IMR-90 (cell line): ENCODE measurements around the gene PDF. TPM values are rescaled to one million over a fixed set of nuclear protein-coding genes. Genes with fewer than 3 reads are reported as not detected.

Experiments used
- ATAC-seq: fragments of 200-7000 bp; cut with Tn5 transposase; 2 replicates; pipeline ENCODE4 v1.9.1; 2020; ENCODE audit warnings: low read depth, mild to moderate bottlenecking, moderate library complexity
- BruUV-seq: library from RNA; stranded (reverse); fragments of 400-500 nt; replicated peaks from 2 replicates; lab custom pipeline; 2021; lab: Mats Ljungman, UMichigan
- CTCF ChIA-PET: fragments of 300-600 bp; formaldehyde crosslinking; extraction: SDS; loops from one replicate; lab custom pipeline; 2021; ENCODE audit warnings: antibody characterized with exemption; lab: Yijun Ruan, JAX
- POLR2A ChIA-PET: fragments of 300-600 bp; sonication (Branson Sonifier 250); formaldehyde crosslinking; loops from one replicate; lab custom pipeline; 2022; ENCODE audit warnings: antibody characterized with exemption; ENCODE audit not compliant: unreplicated experiment; lab: Charles Lee
- DNase-seq: peaks from one replicate; pipeline ENCODE4 v3.0.0; 2013
- H2AFZ ChIP-seq: replicated peaks from 2 replicates; pipeline ENCODE3; 2013; ENCODE audit warnings: low read length, mild to moderate bottlenecking; ENCODE audit not compliant: poor library complexity
- H2AK5ac ChIP-seq: 2 replicates; pipeline ENCODE4 v1.6.1; 2013; ENCODE audit warnings: low read depth, low read length, inconsistent platforms
- H2AK9ac ChIP-seq: replicated peaks from 2 replicates; pipeline ENCODE3; 2013; ENCODE audit warnings: mild to moderate bottlenecking, low read depth, low read length, moderate library complexity; ENCODE audit not compliant: poor library complexity
- H2BK120ac ChIP-seq: 2 replicates; pipeline ENCODE4 v1.6.1; 2013; ENCODE audit warnings: low read depth, low read length, inconsistent platforms
- H2BK15ac ChIP-seq: 3 replicates; pipeline ENCODE4 v1.6.1; 2013; ENCODE audit warnings: low read depth, low read length, inconsistent platforms
- H2BK20ac ChIP-seq: 2 replicates; pipeline ENCODE4 v1.6.1; 2013; ENCODE audit warnings: low read depth, mild to moderate bottlenecking, inconsistent platforms, low read length, moderate library complexity
- H2BK5ac ChIP-seq: 2 replicates; pipeline ENCODE4 v1.6.1; 2013; ENCODE audit warnings: mild to moderate bottlenecking, low read depth, low read length, inconsistent platforms; ENCODE audit not compliant: poor library complexity, severe bottlenecking
- H3K14ac ChIP-seq: replicated peaks from 2 replicates; pipeline ENCODE4 v1.6.1; 2013; ENCODE audit warnings: low read depth, low read length, inconsistent platforms
- H3K18ac ChIP-seq: 2 replicates; pipeline ENCODE4 v1.6.1; 2013; ENCODE audit warnings: low read depth, low read length, control low read depth
- H3K23ac ChIP-seq: 2 replicates; pipeline ENCODE4 v1.6.1; 2013; ENCODE audit warnings: low read depth, low read length, inconsistent platforms
- H3K27ac ChIP-seq: 2 replicates; pipeline ENCODE4 v1.5.1; 2013; ENCODE audit warnings: mild to moderate bottlenecking, control low read depth, low read length; ENCODE audit not compliant: insufficient read depth
- H3K27me3 ChIP-seq: 2 replicates; pipeline ENCODE4 v1.6.1; 2013; ENCODE audit warnings: low read length; ENCODE audit not compliant: control insufficient read depth, insufficient read depth
- H3K36me3 ChIP-seq: 2 replicates; pipeline ENCODE4 v1.6.1; 2013; ENCODE audit warnings: low read length, mixed read lengths; ENCODE audit not compliant: control insufficient read depth, insufficient read depth
- H3K4ac ChIP-seq: 2 replicates; pipeline ENCODE4 v1.6.1; 2013; ENCODE audit warnings: low read depth, low read length, inconsistent platforms
- H3K4me1 ChIP-seq: 2 replicates; pipeline ENCODE4 v1.6.1; 2013; ENCODE audit warnings: low read length, mixed read lengths; ENCODE audit not compliant: control insufficient read depth, insufficient read depth
- H3K4me2 ChIP-seq: 2 replicates; pipeline ENCODE4 v1.6.1; 2013; ENCODE audit warnings: low read depth, mild to moderate bottlenecking, control low read depth, low read length, moderate library complexity
- H3K4me3 ChIP-seq: 2 replicates; pipeline ENCODE4 v1.5.1; 2013; ENCODE audit warnings: low read depth, mild to moderate bottlenecking, control low read depth, low read length, moderate library complexity; ENCODE audit not compliant: insufficient read depth
- H3K56ac ChIP-seq: 2 replicates; pipeline ENCODE4 v1.6.1; 2013; ENCODE audit warnings: low read length, inconsistent platforms; ENCODE audit not compliant: insufficient read depth; ENCODE audit errors: extremely low read depth
- H3K79me1 ChIP-seq, 2 experiments: 2 replicates each; pipeline ENCODE4 v1.6.1; 2013; ENCODE audit warnings: low read length in 2 of 2, inconsistent platforms in 1 of 2, low read depth in 1 of 2
- H3K9ac ChIP-seq: 2 replicates; pipeline ENCODE4 v1.6.1; 2013; ENCODE audit warnings: low read depth, low read length, control low read depth
- H3K9me1 ChIP-seq: 2 replicates; pipeline ENCODE4 v1.6.1; 2013; ENCODE audit warnings: low read length, inconsistent platforms; ENCODE audit not compliant: insufficient read depth
- H3K9me3 ChIP-seq: 2 replicates; pipeline ENCODE4 v1.6.1; 2013; ENCODE audit warnings: low read length; ENCODE audit not compliant: control insufficient read depth, insufficient read depth
- H4K20me1 ChIP-seq: 2 replicates; pipeline ENCODE4 v1.6.1; 2013; ENCODE audit warnings: low read length, inconsistent platforms; ENCODE audit not compliant: insufficient read depth
- H4K5ac ChIP-seq: 2 replicates; pipeline ENCODE4 v1.6.1; 2013; ENCODE audit warnings: mild to moderate bottlenecking, low read depth, low read length, control low read depth
- H4K8ac ChIP-seq, 2 experiments: 2 replicates each; pipeline ENCODE4 v1.6.1; 2013; ENCODE audit warnings: low read depth in 2 of 2, low read length in 2 of 2, control low read depth in 1 of 2, inconsistent platforms in 1 of 2
- H4K91ac ChIP-seq: 2 replicates; pipeline ENCODE4 v1.6.1; 2013; ENCODE audit warnings: low read depth, low read length, inconsistent platforms; ENCODE audit not compliant: insufficient read depth
- BHLHE40 ChIP-seq: fragments of 150-350 bp; IDR thresholded peaks from 2 replicates; pipeline ENCODE4 v1.6.1; 2016; ENCODE audit warnings: mild to moderate bottlenecking, low read depth, low read length
- CEBPB ChIP-seq: IDR thresholded peaks from 2 replicates; pipeline ENCODE4 v1.6.1; 2012; ENCODE audit warnings: low read depth, low read length, improper control_type of control experiment
- CHD1 ChIP-seq: IDR thresholded peaks from 2 replicates; pipeline ENCODE4 v1.6.1; 2012; ENCODE audit warnings: low read depth, low read length, improper control_type of control experiment
- FOS ChIP-seq: fragments of 150-350 bp; IDR thresholded peaks from 2 replicates; pipeline ENCODE4 v1.6.1; 2016; ENCODE audit warnings: low read depth, low read length
- MAFK ChIP-seq: IDR thresholded peaks from 2 replicates; pipeline ENCODE4 v1.6.1; 2012; ENCODE audit warnings: low read depth, low read length, improper control_type of control experiment
- MAZ ChIP-seq: IDR thresholded peaks from 2 replicates; pipeline ENCODE4 v1.6.1; 2012; ENCODE audit warnings: low read depth, mild to moderate bottlenecking, low read length, improper control_type of control experiment, moderate library complexity, borderline replicate concordance
- MXI1 ChIP-seq: IDR thresholded peaks from 2 replicates; pipeline ENCODE4 v1.6.1; 2012; ENCODE audit warnings: low read depth, mild to moderate bottlenecking, low read length, moderate library complexity, borderline replicate concordance
- NFE2L2 ChIP-seq: fragments of 150-350 bp; IDR thresholded peaks from 2 replicates; pipeline ENCODE4 v1.6.1; 2016; ENCODE audit warnings: low read depth, mild to moderate bottlenecking, low read length
- POLR2A ChIP-seq: IDR thresholded peaks from 2 replicates; pipeline ENCODE4 v1.6.1; 2012; ENCODE audit warnings: mild to moderate bottlenecking, low read depth, low read length
- RAD21 ChIP-seq: IDR thresholded peaks from 2 replicates; pipeline ENCODE4 v1.6.1; 2012; ENCODE audit warnings: low read length, improper control_type of control experiment
- RCOR1 ChIP-seq: IDR thresholded peaks from 2 replicates; pipeline ENCODE4 v1.6.1; 2012; ENCODE audit warnings: mild to moderate bottlenecking, low read length, improper control_type of control experiment; ENCODE audit not compliant: insufficient replicate concordance
- RFX5 ChIP-seq: IDR thresholded peaks from 2 replicates; pipeline ENCODE4 v1.8.0; 2012; ENCODE audit warnings: low read depth, mild to moderate bottlenecking, low read length, moderate library complexity
- SMC3 ChIP-seq: fragments of 150-350 bp; IDR thresholded peaks from 2 replicates; pipeline ENCODE4 v1.6.1; 2016; ENCODE audit warnings: low read depth, mild to moderate bottlenecking, antibody characterized with exemption, low read length, moderate library complexity
- USF2 ChIP-seq: fragments of 150-350 bp; IDR thresholded peaks from 2 replicates; pipeline ENCODE4 v1.6.1; 2017; ENCODE audit warnings: mild to moderate bottlenecking, antibody characterized with exemption, low read length, low read depth
- WGBS, 2 experiments: methylation state at CpG; one replicate each; pipeline versions ENCODE4 v1.1.5 to v1.1.7; 2013; ENCODE audit warnings: missing lambda C conversion rate in 2 of 2; ENCODE audit not compliant: insufficient read length in 1 of 2; ENCODE audit errors: extremely low coverage in 2 of 2; 5-methylcytosine and 5-hydroxymethylcytosine counted together
- dilution Hi-C: fragments of 300-500 bp; cut with HindIII; formaldehyde crosslinking; loops from one replicate; pipeline ENCODE4 v1.14.3; 2018; ENCODE audit warnings: low sequenced_read_pairs; ENCODE audit not compliant: unreplicated experiment
- in situ Hi-C: fragments of 300-500 bp; cut with MboI; formaldehyde crosslinking; loops from 3 replicates; pipeline ENCODE4 v1.14.3; 2019; ENCODE audit warnings: low sequenced_read_pairs, inconsistent platforms, mixed read lengths
- intact Hi-C: fragments of 100-400 bp; cut with micrococcal nuclease; formaldehyde crosslinking; loops from 2 replicates; pipeline ENCODE4 v1.10.0; 2022
- polyA plus RNA-seq, 3 experiments: library from polyadenylated mRNA; depleted of rRNA; stranded (reverse); fragments of >200 nt; gene quantifications; 2 replicates each; pipeline ENCODE4 v1.2.3, GENCODE V29; 2012; ENCODE audit warnings: low replicate concordance in 1 of 3
- total RNA-seq: library from RNA; depleted of rRNA; stranded (reverse); fragments of >200 nt; gene quantifications from 2 replicates; pipeline ENCODE4 v1.2.3, GENCODE V29; 2012
- TF ChIP-seq, protein P1 (sequence below): fragments of 150-350 bp; IDR thresholded peaks from 2 replicates; pipeline ENCODE4 v1.6.1; 2016; ENCODE audit warnings: low read depth, mild to moderate bottlenecking, low read length, moderate library complexity, borderline replicate concordance
- TF ChIP-seq, protein P2 (sequence below): conservative IDR thresholded peaks from 2 replicates; pipeline ENCODE4 v1.5.1; 2012; ENCODE audit warnings: mild to moderate bottlenecking, low read depth, low read length, improper control_type of control experiment

Gene PDF
- total and polyA plus RNA-seq, 2 of the 4 experiments (the other 2 are of a cell fraction): 4.5 to 6.4 TPM

DNA sequence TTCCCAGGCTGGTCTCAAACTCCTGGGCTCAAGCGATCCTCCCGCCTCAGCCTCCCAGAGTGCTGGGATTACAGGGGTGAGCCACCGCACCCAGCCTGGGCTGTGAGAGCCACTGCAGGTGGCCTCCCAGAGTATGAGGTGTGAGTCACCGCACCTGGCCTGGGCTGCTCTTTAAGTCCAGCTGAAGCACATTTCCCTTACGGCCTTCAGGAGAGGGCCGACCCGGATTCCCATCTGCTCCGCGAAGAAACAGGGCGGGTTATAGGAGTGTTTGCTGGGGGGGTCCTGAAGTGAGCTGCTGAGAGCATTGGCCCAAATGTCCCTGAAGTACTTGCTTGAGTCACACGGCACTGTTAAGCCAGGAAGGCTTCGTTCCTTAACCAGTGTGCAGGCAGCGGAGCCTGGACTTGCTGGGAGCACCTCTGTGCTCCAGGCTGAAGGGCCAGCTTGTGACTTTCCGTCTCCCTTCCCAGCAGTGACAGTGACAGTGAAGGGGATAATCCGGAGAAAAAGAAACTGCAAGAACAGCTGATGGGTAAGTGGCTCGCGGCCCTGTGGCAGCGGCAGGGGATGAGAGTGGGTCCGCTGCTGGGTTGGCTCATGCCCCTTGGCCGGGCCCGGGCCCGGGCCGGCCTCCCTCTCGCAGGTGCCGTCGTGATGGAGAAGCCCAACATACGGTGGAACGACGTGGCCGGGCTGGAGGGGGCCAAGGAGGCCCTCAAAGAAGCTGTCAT, 12.0 kb downstream of the PDF start:
- H3K4me2 ChIP-seq: no peak overlapping the region
- H3K27ac ChIP-seq: no peak overlapping the region
- H3K9me3 ChIP-seq: no peaks in the 10 kb centered on the region
- H3K4me1 ChIP-seq: no peaks in the 10 kb centered on the region
- H3K56ac ChIP-seq: no peak overlapping the region
- H2BK15ac ChIP-seq: no peak overlapping the region
- no peak overlapping the region for H2BK5ac ChIP-seq
- dilution Hi-C loops: no loop called here
- POLR2A ChIA-PET: no interaction called here
- no peak for DNase-seq
- peaks cover 80% of the 10 kb centered on the region for H3K36me3 ChIP-seq
- H4K8ac ChIP-seq: no peak overlapping the region
- no peak overlapping the region for H3K23ac ChIP-seq
- in situ Hi-C loops: no loop called here
- TF ChIP-seq MAFK (no peak), BHLHE40 (no peak), SMC3 (no peak), NFE2L2 (no peak), CHD1 (no peak), MXI1 (no peak), RAD21 (no peak), USF2 (no peak), POLR2A (no peak), CEBPB (no peak), RFX5 (no peak), FOS (no peak), MAZ (no peak), RCOR1 (no peak)
- TF ChIP-seq, protein P1, sequence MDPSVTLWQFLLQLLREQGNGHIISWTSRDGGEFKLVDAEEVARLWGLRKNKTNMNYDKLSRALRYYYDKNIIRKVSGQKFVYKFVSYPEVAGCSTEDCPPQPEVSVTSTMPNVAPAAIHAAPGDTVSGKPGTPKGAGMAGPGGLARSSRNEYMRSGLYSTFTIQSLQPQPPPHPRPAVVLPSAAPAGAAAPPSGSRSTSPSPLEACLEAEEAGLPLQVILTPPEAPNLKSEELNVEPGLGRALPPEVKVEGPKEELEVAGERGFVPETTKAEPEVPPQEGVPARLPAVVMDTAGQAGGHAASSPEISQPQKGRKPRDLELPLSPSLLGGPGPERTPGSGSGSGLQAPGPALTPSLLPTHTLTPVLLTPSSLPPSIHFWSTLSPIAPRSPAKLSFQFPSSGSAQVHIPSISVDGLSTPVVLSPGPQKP: no peak
- TF ChIP-seq, protein P2, sequence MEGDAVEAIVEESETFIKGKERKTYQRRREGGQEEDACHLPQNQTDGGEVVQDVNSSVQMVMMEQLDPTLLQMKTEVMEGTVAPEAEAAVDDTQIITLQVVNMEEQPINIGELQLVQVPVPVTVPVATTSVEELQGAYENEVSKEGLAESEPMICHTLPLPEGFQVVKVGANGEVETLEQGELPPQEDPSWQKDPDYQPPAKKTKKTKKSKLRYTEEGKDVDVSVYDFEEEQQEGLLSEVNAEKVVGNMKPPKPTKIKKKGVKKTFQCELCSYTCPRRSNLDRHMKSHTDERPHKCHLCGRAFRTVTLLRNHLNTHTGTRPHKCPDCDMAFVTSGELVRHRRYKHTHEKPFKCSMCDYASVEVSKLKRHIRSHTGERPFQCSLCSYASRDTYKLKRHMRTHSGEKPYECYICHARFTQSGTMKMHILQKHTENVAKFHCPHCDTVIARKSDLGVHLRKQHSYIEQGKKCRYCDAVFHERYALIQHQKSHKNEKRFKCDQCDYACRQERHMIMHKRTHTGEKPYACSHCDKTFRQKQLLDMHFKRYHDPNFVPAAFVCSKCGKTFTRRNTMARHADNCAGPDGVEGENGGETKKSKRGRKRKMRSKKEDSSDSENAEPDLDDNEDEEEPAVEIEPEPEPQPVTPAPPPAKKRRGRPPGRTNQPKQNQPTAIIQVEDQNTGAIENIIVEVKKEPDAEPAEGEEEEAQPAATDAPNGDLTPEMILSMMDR: no peak
- no peak overlapping the region for H4K5ac ChIP-seq
- no peak overlapping the region for H3K4me3 ChIP-seq
- H4K91ac ChIP-seq: no peak overlapping the region
- 100% methylated on average over 12 of the region's 30 CpGs; no CpG with 5 or more reads in 1 of the 2 experiments for WGBS, 2 experiments
- H3K18ac ChIP-seq: no peak overlapping the region
- H3K14ac ChIP-seq: no peak overlapping the region
- H2AFZ ChIP-seq: no peak overlapping the region
- no peak overlapping the region for H3K9ac ChIP-seq
- H3K4ac ChIP-seq: no peak overlapping the region
- intact Hi-C loops: no loop called here
- no peak for ATAC-seq
- H4K20me1 ChIP-seq: peaks cover 44% of the 10 kb centered on the region
- CTCF ChIA-PET: no interaction called here
- no peak overlapping the region for H2BK120ac ChIP-seq
- no peak overlapping the region for H2AK5ac ChIP-seq
- H2AK9ac ChIP-seq: no peak overlapping the region
- H2BK20ac ChIP-seq: no peak overlapping the region
- peaks cover 3% of the 10 kb centered on the region; the same call in 1 of the 2 replicates for H3K9me1 ChIP-seq
- no peaks in the 10 kb centered on the region for H3K27me3 ChIP-seq
- peaks cover 37 to 82% of the 10 kb centered on the region in 2 experiments for H3K79me1 ChIP-seq
- BruUV-seq: no TSS peak
